ENCODE measurements around the gene COL6A3.

COL6A3 gene

DNA sequence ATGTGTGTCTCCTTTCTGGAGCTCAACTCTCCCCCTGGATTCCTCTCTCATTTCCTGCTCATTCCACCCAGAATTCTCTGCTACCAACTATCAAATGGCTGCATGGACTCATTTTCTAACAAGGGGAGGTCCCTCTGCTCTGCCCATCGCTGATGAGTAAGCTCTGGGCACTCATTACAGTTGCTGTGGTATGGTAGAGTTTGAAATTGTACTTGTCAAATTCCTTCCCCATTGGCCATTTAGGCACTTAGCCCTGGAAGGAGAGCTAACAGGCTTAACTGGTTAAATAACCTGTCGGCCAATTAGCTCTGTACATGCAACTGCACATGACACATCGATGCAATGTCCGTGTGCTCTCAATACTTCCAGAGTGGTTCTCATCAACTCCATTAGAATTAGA, 20.4 kb downstream of the COL6A3 start (continued):
- TF ChIP-seq ZNF26 (tag by site-specific recombination; IDR thresholded peaks at IDR 0.05): no peak

GRCh38 chr2:237392186-237392585, 21.8 kb downstream of the COL6A3 start:
- ChIA-PET POLR2A (no interaction called here), CTCF (no interaction called here)
- Histone ChIP-seq H3K9me3 (ENCODE audit: control insufficient read depth, insufficient read depth, low read depth, low read length) (no peaks in the 10 kb centered on the region), H3K4me1 (ENCODE audit: control insufficient read depth, insufficient read depth, low read length) (no peaks in the 10 kb centered on the region), H3K27ac (ENCODE audit: extremely low read depth, low read depth, low read length) (no peak overlapping the region), H3K36me3 (ENCODE audit: control insufficient read depth in 2 of 2, insufficient read depth in 1 of 2, low read length in 2 of 2) (no peaks in the 10 kb centered on the region), H3K4me3 (ENCODE audit: low read depth, low read length) (no peak overlapping the region)
- TF ChIP-seq, protein P1, sequence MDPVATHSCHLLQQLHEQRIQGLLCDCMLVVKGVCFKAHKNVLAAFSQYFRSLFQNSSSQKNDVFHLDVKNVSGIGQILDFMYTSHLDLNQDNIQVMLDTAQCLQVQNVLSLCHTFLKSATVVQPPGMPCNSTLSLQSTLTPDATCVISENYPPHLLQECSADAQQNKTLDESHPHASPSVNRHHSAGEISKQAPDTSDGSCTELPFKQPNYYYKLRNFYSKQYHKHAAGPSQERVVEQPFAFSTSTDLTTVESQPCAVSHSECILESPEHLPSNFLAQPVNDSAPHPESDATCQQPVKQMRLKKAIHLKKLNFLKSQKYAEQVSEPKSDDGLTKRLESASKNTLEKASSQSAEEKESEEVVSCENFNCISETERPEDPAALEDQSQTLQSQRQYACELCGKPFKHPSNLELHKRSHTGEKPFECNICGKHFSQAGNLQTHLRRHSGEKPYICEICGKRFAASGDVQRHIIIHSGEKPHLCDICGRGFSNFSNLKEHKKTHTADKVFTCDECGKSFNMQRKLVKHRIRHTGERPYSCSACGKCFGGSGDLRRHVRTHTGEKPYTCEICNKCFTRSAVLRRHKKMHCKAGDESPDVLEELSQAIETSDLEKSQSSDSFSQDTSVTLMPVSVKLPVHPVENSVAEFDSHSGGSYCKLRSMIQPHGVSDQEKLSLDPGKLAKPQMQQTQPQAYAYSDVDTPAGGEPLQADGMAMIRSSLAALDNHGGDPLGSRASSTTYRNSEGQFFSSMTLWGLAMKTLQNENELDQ (tag by site-specific recombination; IDR thresholded peaks at IDR 0.05; ENCODE audit: low read depth): no peak
- TF ChIP-seq ZNF26 (tag by site-specific recombination; IDR thresholded peaks at IDR 0.05): no peak
- TF ChIP-seq ZNF366 (tag by site-specific recombination; conservative IDR thresholded peaks at IDR 0.05): no peak
- no peak for TF ChIP-seq ZNF10 (tag by site-specific recombination; IDR thresholded peaks at IDR 0.05)
- TF ChIP-seq ZBTB11 (tag by site-specific recombination; conservative IDR thresholded peaks at IDR 0.05; ENCODE audit: low read depth): no peak
- no peak for TF ChIP-seq SCRT2 (tag by site-specific recombination; IDR thresholded peaks at IDR 0.05)
- no peak for TF ChIP-seq ZFP69B (tag by site-specific recombination; IDR thresholded peaks at IDR 0.05)
- no peak for TF ChIP-seq ZFP41 (tag by site-specific recombination; IDR thresholded peaks at IDR 0.05; ENCODE audit: borderline replicate concordance)
- no peak for TF ChIP-seq KLF7 (tag by site-specific recombination; IDR thresholded peaks at IDR 0.05; ENCODE audit: borderline replicate concordance)
- TF ChIP-seq ZNF311 (tag by site-specific recombination; IDR thresholded peaks at IDR 0.05; ENCODE audit: borderline replicate concordance): no peak
- no peak for TF ChIP-seq ZNF157 (tag by site-specific recombination; IDR thresholded peaks at IDR 0.05)
- TF ChIP-seq ZEB2 (tag by site-specific recombination; IDR thresholded peaks at IDR 0.05): no peak
- no peak for TF ChIP-seq ZNF623 (tag by site-specific recombination; IDR thresholded peaks at IDR 0.05)
- TF ChIP-seq OSR2 (tag by site-specific recombination; IDR thresholded peaks at IDR 0.05): no peak
- no peak for TF ChIP-seq ZIC2 (tag by site-specific recombination; IDR thresholded peaks at IDR 0.05)
- TF ChIP-seq ZNF169 (tag by site-specific recombination; IDR thresholded peaks at IDR 0.05): no peak
- no peak for TF ChIP-seq ZNF785 (tag by site-specific recombination; IDR thresholded peaks at IDR 0.05)
- TF ChIP-seq ZNF585B (tag by site-specific recombination; IDR thresholded peaks at IDR 0.05): no peak
- TF ChIP-seq ZNF223 (tag by site-specific recombination; IDR thresholded peaks at IDR 0.05): no peak
- TF ChIP-seq KLF16 (tag by site-specific recombination; IDR thresholded peaks at IDR 0.05): no peak
